Omental fat pad (tissue), 4 donors: Measurements from ENCODE around the gene RHBDD2. TPM values are rescaled to one million over a fixed set of nuclear protein-coding genes. Genes with fewer than 3 reads are reported as not detected.
"Not testable (repeated sequence)": the region's sequence is repeated elsewhere in the genome, so short reads cannot be mapped to it uniquely, and the experiment has no call there.

Experiments used
- ATAC-seq: fragments of 150-250 bp; one replicate; pipeline ENCODE4 v1.9.1; 2016; ENCODE audit warnings: mild to moderate bottlenecking, moderate library complexity; ENCODE audit not compliant: low FRiP score
- DNase-seq: peaks from one replicate; pipeline ENCODE4 v3.0.0-alpha.2; 2019; ENCODE audit warnings: low spot score
- CTCF ChIP-seq, 3 donors: fragments of 450-650 bp; IDR thresholded peaks; one replicate each; pipeline ENCODE4 v1.5.1; 2016 to 2017; ENCODE audit warnings: antibody characterized with exemption in 3 of 3, mild to moderate bottlenecking in 3 of 3, moderate library complexity in 2 of 3
- total RNA-seq, 4 donors: library from RNA; depleted of rRNA; stranded (reverse); fragments of >200 nt; gene quantifications; one replicate each; pipeline ENCODE4 v1.1.0, GENCODE V29; 2016

Gene RHBDD2
- total RNA-seq, 4 donors from 2014 or later = 31.8 to 51.9 (median 33.0) TPM

- ATAC-seq (no peak), DNase-seq (no peak)
- no peak for TF ChIP-seq CTCF (IDR thresholded peaks at IDR 0.05)
Measured at GRCh38 chr7:75885036-75885435, 6.2 kb downstream of the RHBDD2 start.

GRCh38 chr7:75887669-75888369, 9.0 kb downstream of the RHBDD2 start:
- ATAC-seq (no peak), DNase-seq (no peak)
- TF ChIP-seq CTCF (IDR thresholded peaks at IDR 0.05) = no peak

- DNase-seq (no peak), ATAC-seq (no peak)
- no peak for TF ChIP-seq CTCF (IDR thresholded peaks at IDR 0.05)
Measured at GRCh38 chr7:75888464-75889222, 9.8 kb downstream of the RHBDD2 start.

GRCh38 chr7:75889223-75889825, 10.5 kb downstream of the RHBDD2 start:
- ATAC-seq = no peak
- TF ChIP-seq CTCF (IDR thresholded peaks at IDR 0.05) = no peak
- DNase-seq = no peak

GRCh38 chr7:75889826-75890225, 11.0 kb downstream of the RHBDD2 start:
- ATAC-seq = no peak
- no peak for TF ChIP-seq CTCF (IDR thresholded peaks at IDR 0.05)
- DNase-seq = no peak

GRCh38 chr7:75891237-75891636, 12.4 kb downstream of the RHBDD2 start:
- not testable (repeated sequence) for ATAC-seq, DNase-seq

GRCh38 chr7:75891815-75892411, 13.1 kb downstream of the RHBDD2 start:
- DNase-seq (no peak), ATAC-seq (no peak)
- no peak for TF ChIP-seq CTCF (IDR thresholded peaks at IDR 0.05)
